HG03354 (cell line): ENCODE measurements around the gene TTLL5.

ENCODE experiments used
- ATAC-seq: cut with Tn5 transposase; IDR thresholded peaks from one replicate; pipeline ENCODE4 v1.9.1; 2021; ENCODE audit warnings: mild to moderate bottlenecking; ENCODE audit not compliant: unreplicated experiment, poor library complexity, severe bottlenecking

Gene TTLL5

GRCh38 chr14:75978249-75978731 lies 317.2 kb downstream of the TTLL5 start:
- no peak for ATAC-seq

DNA sequence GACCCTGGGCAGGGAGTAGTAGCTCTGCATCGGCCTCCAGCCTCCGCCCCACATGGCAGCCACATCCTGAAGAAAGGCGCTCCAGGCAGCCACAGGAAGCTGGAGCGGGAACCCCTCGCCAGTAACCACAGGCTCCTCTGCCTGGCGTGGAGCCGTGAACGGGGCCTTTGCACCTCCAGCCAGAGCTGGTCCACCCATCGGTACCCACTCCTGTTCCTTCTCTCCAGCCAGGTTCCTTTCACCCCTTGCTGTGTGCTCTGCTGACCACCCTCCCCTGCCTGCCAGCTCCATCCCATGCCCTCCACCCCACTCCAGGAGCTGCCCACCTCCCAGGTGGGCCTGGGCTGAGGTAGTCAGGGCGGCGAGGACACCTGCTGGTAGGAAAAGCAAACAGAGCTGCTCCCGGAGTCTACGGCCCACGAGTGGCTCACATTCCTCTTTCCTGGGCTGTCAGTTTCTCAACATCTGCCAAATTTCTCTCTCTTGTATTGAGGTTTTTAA lies 318.1 kb downstream of the TTLL5 start:
- no peak for ATAC-seq

GRCh38 chr14:75979648-75980565 lies 318.9 kb downstream of the TTLL5 start:
- ATAC-seq, result no peak

DNA sequence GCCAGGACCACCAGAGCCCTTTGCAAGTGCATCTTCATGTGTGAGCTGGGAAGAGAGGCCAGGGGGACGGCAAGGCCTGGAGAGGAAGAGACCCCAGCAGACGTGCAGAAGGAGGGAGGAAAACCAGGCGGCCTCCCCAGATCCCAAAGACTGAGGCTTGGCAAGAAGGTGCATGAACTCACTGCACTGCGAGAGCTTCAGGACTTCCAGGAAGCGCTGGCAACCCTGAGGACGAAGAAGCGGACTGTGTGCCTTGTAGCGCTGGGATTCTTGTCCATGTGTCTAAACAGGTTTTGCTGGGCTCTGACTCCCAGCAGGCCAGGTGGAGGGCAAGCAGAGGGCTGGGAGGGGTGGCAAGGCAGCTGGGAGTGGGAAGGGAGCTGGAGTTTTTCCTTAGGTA lies 319.8 kb downstream of the TTLL5 start:
- no peak for ATAC-seq

GRCh38 chr14:75981426-75982265 lies 320.6 kb downstream of the TTLL5 start, which contains the start of gene TGFB3:
TGFB3 (minus strand) TSS chr14:75981995; CDS start chr14:75980893, 1,102 bp downstream.
- peak; percentile 44 for ATAC-seq

DNA sequence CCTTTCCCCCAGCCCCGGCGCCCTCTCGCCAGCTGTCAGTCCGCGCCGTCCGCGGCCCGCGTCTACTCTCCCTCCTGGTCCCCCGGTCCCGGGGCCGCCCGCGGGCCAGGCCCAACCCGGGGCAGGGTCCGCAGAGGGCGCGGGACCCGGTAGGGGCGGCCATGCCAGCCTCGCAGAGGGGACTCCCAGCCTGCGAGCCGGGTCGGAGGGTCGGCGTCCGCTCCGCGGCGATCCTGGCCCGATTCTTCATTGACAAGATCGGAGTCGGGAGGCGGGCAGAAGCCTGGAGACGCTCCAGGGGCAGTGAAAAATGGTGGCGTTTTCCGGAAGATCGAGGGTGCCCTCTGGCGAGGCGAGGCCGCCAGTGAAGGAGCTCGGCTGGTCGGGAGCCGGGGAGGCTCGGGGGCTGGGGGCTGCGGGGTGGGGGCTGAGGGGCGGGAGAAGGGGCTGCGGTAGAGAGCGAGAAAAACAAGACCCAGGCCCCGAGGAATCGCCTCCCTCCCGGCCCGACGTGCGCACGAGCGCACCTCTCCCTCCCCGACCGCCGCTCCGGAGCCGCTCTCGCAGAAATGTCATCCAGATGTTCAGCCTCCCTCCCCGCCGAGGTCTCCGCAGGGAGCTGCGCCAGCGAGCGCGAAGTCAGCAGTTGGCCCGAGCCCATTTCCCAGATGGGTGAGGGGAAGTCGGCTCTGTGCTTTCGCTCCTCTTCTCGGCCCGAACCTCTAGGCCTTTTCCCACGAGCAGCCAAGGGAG lies 321.4 kb downstream of the TTLL5 start:
- ATAC-seq, result peak; percentile 57

GRCh38 chr14:75983019-75983358 lies 321.9 kb downstream of the TTLL5 start:
- no peak for ATAC-seq

- ATAC-seq, result no peak
Measured at GRCh38 chr14:75984674-75985073, 323.6 kb downstream of the TTLL5 start.

DNA sequence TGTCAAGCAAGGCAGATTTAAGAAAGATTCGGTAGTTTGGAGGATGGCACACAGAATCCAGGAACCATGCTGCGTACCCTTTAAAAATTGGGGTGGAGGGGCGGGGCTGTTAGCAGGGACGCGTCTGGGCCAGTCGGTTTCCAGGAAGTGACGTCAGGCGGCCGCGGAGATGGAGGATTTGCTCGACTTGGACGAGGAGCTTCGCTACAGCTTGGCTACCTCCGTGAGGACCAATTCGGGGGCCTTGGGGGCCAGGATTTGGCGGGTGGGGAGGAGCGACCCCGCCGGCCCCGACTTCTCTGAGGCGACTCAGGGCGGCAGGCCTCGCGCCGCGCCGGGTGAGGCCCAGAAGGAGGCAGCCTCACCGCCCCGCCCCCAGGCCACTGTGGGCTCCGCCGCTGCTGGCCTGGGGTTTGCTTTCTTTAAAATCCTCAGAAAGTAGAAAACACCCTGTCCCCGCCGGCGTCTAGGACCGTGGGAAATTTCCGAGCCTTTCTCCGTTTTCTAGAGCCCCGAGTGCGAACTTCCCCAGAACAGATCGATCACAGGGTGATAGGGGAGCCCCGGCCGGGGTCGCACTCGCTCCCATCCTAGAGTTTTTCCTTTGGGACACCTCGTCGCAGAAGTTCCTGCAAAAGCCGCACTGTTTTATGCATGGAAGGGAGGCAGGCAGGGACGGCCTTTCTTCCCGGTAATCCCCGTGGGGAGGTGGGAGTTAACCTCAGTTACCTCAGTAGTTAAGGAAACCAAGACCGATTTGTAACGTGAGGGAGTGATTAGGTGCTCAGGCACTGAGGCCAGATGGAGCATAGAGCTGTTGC lies 324.8 kb downstream of the TTLL5 start, which contains the start of gene IFT43:
Gene IFT43, plus strand, starts transcription at position 146 of the 821 bp plus-strand sequence. Its CDS starts 24 bp downstream, at position 170.
- peak; percentile 74 for ATAC-seq

DNA sequence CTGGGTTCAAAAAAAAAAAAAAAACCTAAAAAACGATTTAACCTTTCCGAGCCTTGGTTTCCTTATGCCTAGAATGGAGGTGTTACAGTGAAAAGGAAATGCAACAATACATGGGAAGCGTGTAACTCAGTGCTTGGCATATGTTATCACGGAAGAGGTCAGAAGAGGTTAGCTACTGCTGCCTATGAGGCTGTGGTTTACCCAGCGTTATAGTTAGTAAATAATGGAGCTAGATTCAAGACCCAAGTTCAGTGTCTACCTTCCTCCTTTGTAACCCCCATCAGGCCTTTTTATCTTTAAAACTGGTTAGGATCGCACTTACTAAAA lies 325.4 kb downstream of the TTLL5 start:
- no peak for ATAC-seq

GRCh38 chr14:75987201-75987970 lies 326.3 kb downstream of the TTLL5 start:
- no peak for ATAC-seq

- ATAC-seq, result no peak
Measured at GRCh38 chr14:75989134-75989533, 328.1 kb downstream of the TTLL5 start.

DNA sequence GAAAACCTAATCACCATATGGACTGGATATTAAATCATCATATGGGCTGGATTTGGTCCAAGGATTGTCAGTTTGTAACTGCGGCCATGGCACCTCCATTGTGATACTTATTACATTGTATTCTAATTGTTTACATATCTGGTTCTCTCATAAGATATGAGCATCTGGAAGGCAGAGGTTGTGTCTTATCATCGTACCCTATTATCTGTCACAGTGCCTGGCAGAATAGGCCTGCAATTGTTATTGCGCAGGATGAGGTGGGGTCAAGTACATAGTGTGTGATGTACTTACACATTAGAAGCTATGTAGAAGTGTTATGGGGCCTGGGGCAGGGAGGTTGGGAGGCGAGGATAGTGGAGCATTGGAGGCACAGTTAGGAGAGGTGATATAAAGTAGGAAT lies 329.3 kb downstream of the TTLL5 start:
- ATAC-seq, result no peak

DNA sequence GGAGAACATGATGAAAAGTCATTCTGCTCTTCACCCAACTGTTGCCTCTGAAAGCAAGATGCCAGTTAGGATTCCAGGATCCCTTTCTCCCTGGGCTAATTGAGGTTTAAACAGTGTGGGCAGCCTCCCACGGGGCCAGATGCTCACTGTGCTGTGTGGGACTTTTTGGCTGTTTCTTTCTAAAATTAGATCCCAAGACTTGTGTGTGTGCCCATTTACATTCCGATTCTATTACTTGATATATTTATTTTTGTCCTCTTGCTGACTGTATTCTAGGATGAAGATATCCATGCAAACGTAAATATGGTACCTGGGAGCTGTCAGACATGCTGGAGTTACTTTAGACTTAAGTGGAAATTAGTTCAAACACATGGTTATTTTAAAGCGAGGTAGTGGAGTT lies 330.7 kb downstream of the TTLL5 start:
- no peak for ATAC-seq

DNA sequence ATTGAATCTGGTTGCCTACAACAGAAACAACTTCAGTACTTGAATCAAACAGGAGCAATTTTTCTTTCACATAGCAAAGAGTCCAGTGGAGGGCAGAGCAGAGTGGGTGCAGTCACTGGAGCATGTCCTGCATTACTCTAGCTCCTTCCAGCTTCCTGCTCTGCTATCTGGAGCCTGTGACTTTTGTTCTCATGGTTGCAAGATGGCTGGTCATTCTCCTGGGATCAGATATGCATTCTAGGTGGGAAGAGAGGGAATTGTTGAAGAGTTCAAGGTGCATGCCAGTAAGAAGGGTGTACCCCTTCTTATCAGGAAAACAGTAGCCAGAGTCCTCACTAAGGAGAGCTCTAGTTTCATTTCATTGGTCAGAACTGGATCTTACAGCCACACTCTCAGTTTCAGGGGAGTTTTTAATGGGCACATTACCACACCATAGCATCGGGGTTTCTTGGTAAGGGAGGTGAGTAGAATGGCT lies 332.6 kb downstream of the TTLL5 start:
- peak; percentile 61 for ATAC-seq

GRCh38 chr14:75995372-75996041 lies 334.5 kb downstream of the TTLL5 start:
- no peak for ATAC-seq

GRCh38 chr14:75996488-75996887 lies 335.4 kb downstream of the TTLL5 start:
- no peak for ATAC-seq
